Measurements from ENCODE around the gene DNAJB13.

GRCh38 chr11:73912026-73912425, 38.8 kb upstream of the DNAJB13 start:
- TF ChIP-seq CTCF (IDR thresholded peaks at IDR 0.05): no peak
- no peak for TF ChIP-seq EZH2 (IDR thresholded peaks at IDR 0.05; ENCODE audit: borderline replicate concordance, insufficient read depth, low read depth, low read length, poor library complexity, severe bottlenecking)
